Measurements from ENCODE around the gene ALDH1A3.
A peak's percentile ranks its signal among the peaks of the same experiment; 100 is the strongest.

Gene ALDH1A3

GRCh38 chr15:100918690-100919480, 39.3 kb downstream of the ALDH1A3 start, which contains the start of gene LRRK1:
Gene LRRK1 (plus strand): TSS chr15:100919357. CDS start chr15:100924633, 5,276 bp downstream.
- Histone ChIP-seq H3K4me3 (ENCODE audit: low read length in 2 of 2) (peak within 1 kb of the TSS; percentile 85 to 90), H3K36me3 (ENCODE audit: control insufficient read depth in 2 of 2, insufficient read depth in 2 of 2, low read length in 2 of 2) (no peaks in the 10 kb centered on the region), H3K9me3 (ENCODE audit: control insufficient read depth in 2 of 2, low read length in 2 of 2) (no peaks in the 10 kb centered on the region), H3K9ac (ENCODE audit: low read length in 2 of 2) (peak within 1 kb of the TSS; percentile 60 to 62), H3K4me1 (ENCODE audit: control insufficient read depth, insufficient read depth, low read length) (peaks cover 16% of the 10 kb centered on the region), H3K27ac (ENCODE audit: low read length) (no peak within 1 kb of the TSS), H3K27me3 (ENCODE audit: control insufficient read depth in 1 of 2, insufficient read depth in 2 of 2, low read length in 2 of 2) (peaks cover 11 to 20% of the 10 kb centered on the region in 2 donors)

GRCh38 chr15:100919481-100920405, 40.1 kb downstream of the ALDH1A3 start:
- H3K9ac ChIP-seq (ENCODE audit: low read length in 2 of 2): peak overlapping the region in 1 of 2 donors; percentile 5
- peak overlapping the region in 1 of 2 donors; percentile 85 for H3K4me3 ChIP-seq (ENCODE audit: low read length in 2 of 2)
- no peak overlapping the region for H3K27ac ChIP-seq (ENCODE audit: low read length)
- no peaks in the 10 kb centered on the region for H3K9me3 ChIP-seq (ENCODE audit: control insufficient read depth in 2 of 2, low read length in 2 of 2)
- H3K27me3 ChIP-seq (ENCODE audit: control insufficient read depth in 1 of 2, insufficient read depth in 2 of 2, low read length in 2 of 2): peaks cover 11 to 17% of the 10 kb centered on the region in 2 donors
- peaks cover 16% of the 10 kb centered on the region for H3K4me1 ChIP-seq (ENCODE audit: control insufficient read depth, insufficient read depth, low read length)
- no peaks in the 10 kb centered on the region for H3K36me3 ChIP-seq (ENCODE audit: control insufficient read depth in 2 of 2, insufficient read depth in 2 of 2, low read length in 2 of 2)

- peaks cover 16% of the 10 kb centered on the region for H3K4me1 ChIP-seq (ENCODE audit: control insufficient read depth, insufficient read depth, low read length)
- H3K27ac ChIP-seq (ENCODE audit: low read length): no peak overlapping the region
- peaks cover 11 to 15% of the 10 kb centered on the region in 2 donors for H3K27me3 ChIP-seq (ENCODE audit: control insufficient read depth in 1 of 2, insufficient read depth in 2 of 2, low read length in 2 of 2)
- H3K9me3 ChIP-seq (ENCODE audit: control insufficient read depth in 2 of 2, low read length in 2 of 2): no peaks in the 10 kb centered on the region
- no peaks in the 10 kb centered on the region for H3K36me3 ChIP-seq (ENCODE audit: control insufficient read depth in 2 of 2, insufficient read depth in 2 of 2, low read length in 2 of 2)
- peak overlapping the region in 1 of 2 donors; percentile 5 for H3K9ac ChIP-seq (ENCODE audit: low read length in 2 of 2)
- H3K4me3 ChIP-seq (ENCODE audit: low read length in 2 of 2): no peak overlapping the region
Observed at GRCh38 chr15:100920516-100921135, 41.0 kb downstream of the ALDH1A3 start.

DNA sequence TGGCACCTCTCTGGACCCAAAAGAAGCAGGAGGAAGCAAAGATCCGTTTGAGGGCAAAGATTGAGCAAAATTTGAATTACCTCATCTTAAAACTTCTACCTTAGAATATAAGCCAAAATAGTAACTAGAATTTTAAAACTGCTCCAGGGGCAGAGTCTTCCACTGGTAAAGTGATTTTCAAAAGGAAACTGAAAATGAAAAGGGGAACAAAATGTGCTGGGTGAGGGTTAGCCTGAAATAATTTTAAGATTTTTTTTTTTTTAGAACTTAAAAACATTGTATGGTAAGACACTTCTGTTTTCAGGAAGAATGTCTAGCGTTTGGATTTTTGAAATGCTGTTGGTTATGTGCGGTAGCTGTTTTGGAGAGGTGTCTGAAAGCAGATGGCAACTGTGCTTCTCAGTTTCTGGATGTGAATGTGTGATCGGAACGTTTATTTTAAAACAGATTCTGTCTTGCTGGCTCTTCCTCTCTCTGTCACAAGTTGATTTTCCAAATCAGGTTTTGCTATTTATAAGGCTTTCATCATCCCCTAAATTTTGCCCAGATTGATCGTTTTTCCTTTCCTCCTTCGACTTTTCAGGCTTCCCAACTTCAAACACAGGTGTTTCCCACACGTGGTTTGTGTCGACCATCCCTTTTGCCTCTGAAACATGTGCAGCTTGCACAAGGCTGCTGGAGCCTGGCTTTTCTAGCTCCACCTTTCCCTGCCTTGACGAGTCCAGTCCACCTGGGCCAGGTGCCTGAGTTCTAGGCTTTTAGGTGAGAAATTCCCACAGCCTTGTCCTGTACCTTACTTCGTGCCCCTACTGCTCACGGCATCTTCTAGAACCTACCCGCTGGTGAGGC, 42.8 kb downstream of the ALDH1A3 start:
- H3K4me3 ChIP-seq (ENCODE audit: low read length in 2 of 2): no peak overlapping the region
- H3K4me1 ChIP-seq (ENCODE audit: control insufficient read depth, insufficient read depth, low read length): peaks cover 16% of the 10 kb centered on the region

DNA sequence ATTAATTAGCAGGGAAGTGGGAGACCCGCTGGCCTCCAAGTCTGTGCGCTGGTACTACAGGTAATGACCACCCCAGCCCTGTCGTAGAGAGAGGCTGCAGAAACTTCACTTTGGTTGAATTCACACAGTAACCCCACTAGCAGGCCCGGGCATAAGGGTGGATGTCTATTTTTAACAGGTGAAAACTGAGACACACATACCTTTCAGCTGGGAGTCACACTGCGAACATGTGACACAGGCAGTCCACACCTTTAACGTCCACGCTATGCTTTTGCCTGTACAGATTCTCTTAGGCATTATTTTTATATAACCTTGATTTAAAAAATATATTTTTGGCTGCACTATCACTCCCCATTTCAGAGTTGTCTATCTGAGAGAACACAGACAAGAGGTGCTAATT, 43.4 kb downstream of the ALDH1A3 start:
- H3K27me3 ChIP-seq (ENCODE audit: control insufficient read depth in 1 of 2, insufficient read depth in 2 of 2, low read length in 2 of 2): peaks cover 4 to 15% of the 10 kb centered on the region in 2 donors
- H3K27ac ChIP-seq (ENCODE audit: low read length): no peak overlapping the region
- H3K9ac ChIP-seq (ENCODE audit: low read length in 2 of 2): no peak overlapping the region
- H3K4me1 ChIP-seq (ENCODE audit: control insufficient read depth, insufficient read depth, low read length): peaks cover 11% of the 10 kb centered on the region
- no peak overlapping the region for H3K4me3 ChIP-seq (ENCODE audit: low read length in 2 of 2)
- no peaks in the 10 kb centered on the region for H3K9me3 ChIP-seq (ENCODE audit: control insufficient read depth in 2 of 2, low read length in 2 of 2)
- H3K36me3 ChIP-seq (ENCODE audit: control insufficient read depth in 2 of 2, insufficient read depth in 2 of 2, low read length in 2 of 2): no peaks in the 10 kb centered on the region

More for the DNA sequence above, 42.8 kb downstream of the ALDH1A3 start:
- no peaks in the 10 kb centered on the region for H3K9me3 ChIP-seq (ENCODE audit: control insufficient read depth in 2 of 2, low read length in 2 of 2)
- no peak overlapping the region for H3K27ac ChIP-seq (ENCODE audit: low read length)
- H3K36me3 ChIP-seq (ENCODE audit: control insufficient read depth in 2 of 2, insufficient read depth in 2 of 2, low read length in 2 of 2): no peaks in the 10 kb centered on the region
- H3K9ac ChIP-seq (ENCODE audit: low read length in 2 of 2): no peak overlapping the region
- H3K27me3 ChIP-seq (ENCODE audit: control insufficient read depth in 1 of 2, insufficient read depth in 2 of 2, low read length in 2 of 2): peaks cover 9 to 15% of the 10 kb centered on the region in 2 donors

- Histone ChIP-seq H3K4me3 (ENCODE audit: low read length in 2 of 2) (no peak overlapping the region), H3K4me1 (ENCODE audit: control insufficient read depth, insufficient read depth, low read length) (peaks cover 6% of the 10 kb centered on the region), H3K9ac (ENCODE audit: low read length in 2 of 2) (no peak overlapping the region), H3K9me3 (ENCODE audit: control insufficient read depth in 2 of 2, low read length in 2 of 2) (no peaks in the 10 kb centered on the region), H3K27me3 (ENCODE audit: control insufficient read depth in 1 of 2, insufficient read depth in 2 of 2, low read length in 2 of 2) (peaks cover 4 to 8% of the 10 kb centered on the region in 2 donors), H3K27ac (ENCODE audit: low read length) (no peak overlapping the region), H3K36me3 (ENCODE audit: control insufficient read depth in 2 of 2, insufficient read depth in 2 of 2, low read length in 2 of 2) (no peaks in the 10 kb centered on the region)
Observed at GRCh38 chr15:100923902-100924301, 44.3 kb downstream of the ALDH1A3 start.

GRCh38 chr15:100924436-100924835, 44.8 kb downstream of the ALDH1A3 start:
- Histone ChIP-seq H3K27ac (ENCODE audit: low read length) (no peak overlapping the region), H3K9ac (ENCODE audit: low read length in 2 of 2) (no peak overlapping the region), H3K4me3 (ENCODE audit: low read length in 2 of 2) (no peak overlapping the region), H3K9me3 (ENCODE audit: control insufficient read depth in 2 of 2, low read length in 2 of 2) (no peaks in the 10 kb centered on the region), H3K4me1 (ENCODE audit: control insufficient read depth, insufficient read depth, low read length) (peaks cover 6% of the 10 kb centered on the region), H3K27me3 (ENCODE audit: control insufficient read depth in 1 of 2, insufficient read depth in 2 of 2, low read length in 2 of 2) (peaks cover 4 to 8% of the 10 kb centered on the region in 2 donors), H3K36me3 (ENCODE audit: control insufficient read depth in 2 of 2, insufficient read depth in 2 of 2, low read length in 2 of 2) (no peaks in the 10 kb centered on the region)

- H3K27ac ChIP-seq (ENCODE audit: low read length): no peak overlapping the region
- H3K4me3 ChIP-seq (ENCODE audit: low read length in 2 of 2): no peak overlapping the region
- H3K36me3 ChIP-seq (ENCODE audit: control insufficient read depth in 2 of 2, insufficient read depth in 2 of 2, low read length in 2 of 2): no peaks in the 10 kb centered on the region
- no peaks in the 10 kb centered on the region for H3K9me3 ChIP-seq (ENCODE audit: control insufficient read depth in 2 of 2, low read length in 2 of 2)
- H3K4me1 ChIP-seq (ENCODE audit: control insufficient read depth, insufficient read depth, low read length): no peaks in the 10 kb centered on the region
- H3K27me3 ChIP-seq (ENCODE audit: control insufficient read depth in 1 of 2, insufficient read depth in 2 of 2, low read length in 2 of 2): peaks cover 0 to 4% of the 10 kb centered on the region in 2 donors
- H3K9ac ChIP-seq (ENCODE audit: low read length in 2 of 2): no peak overlapping the region
Observed at GRCh38 chr15:100925480-100925879, 45.8 kb downstream of the ALDH1A3 start.

DNA sequence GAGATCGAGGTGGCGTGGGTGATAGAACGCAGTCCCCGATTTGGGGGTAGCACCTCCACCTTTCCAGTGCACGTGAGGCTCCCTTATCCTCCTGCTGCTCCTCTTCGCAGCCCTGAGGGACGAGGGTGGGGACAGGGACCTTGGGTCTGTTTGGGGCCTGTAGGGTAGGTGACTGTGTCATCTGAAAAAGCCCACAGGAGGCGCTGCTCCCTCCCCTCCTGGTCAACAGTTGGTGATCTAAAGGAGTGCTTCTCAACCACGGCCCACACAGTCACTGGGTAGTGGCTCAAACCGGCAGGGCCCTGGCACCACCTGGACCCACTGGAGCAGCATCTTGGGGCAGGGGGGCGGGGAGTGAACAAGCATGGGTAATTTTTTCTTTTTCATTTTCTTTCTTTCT, 46.6 kb downstream of the ALDH1A3 start:
- Histone ChIP-seq H3K27ac (ENCODE audit: low read length) (no peak overlapping the region), H3K27me3 (ENCODE audit: control insufficient read depth in 1 of 2, insufficient read depth in 2 of 2, low read length in 2 of 2) (peaks cover 0 to 2% of the 10 kb centered on the region in 2 donors), H3K4me3 (ENCODE audit: low read length in 2 of 2) (no peak overlapping the region), H3K9me3 (ENCODE audit: control insufficient read depth in 2 of 2, low read length in 2 of 2) (no peaks in the 10 kb centered on the region), H3K4me1 (ENCODE audit: control insufficient read depth, insufficient read depth, low read length) (no peaks in the 10 kb centered on the region), H3K9ac (ENCODE audit: low read length in 2 of 2) (no peak overlapping the region), H3K36me3 (ENCODE audit: control insufficient read depth in 2 of 2, insufficient read depth in 2 of 2, low read length in 2 of 2) (no peaks in the 10 kb centered on the region)
